ENCODE data around the gene NPAS2. TPM values are rescaled to one million over a fixed set of nuclear protein-coding genes. Genes with fewer than 3 reads are reported as not detected.

Gene NPAS2
- total RNA-seq, 1 experiment from 2014 or later, result 20.4 TPM

GRCh38 chr2:100778637-100779450, 41.1 kb upstream of the NPAS2 start:
- intact Hi-C loops (cut with micrococcal nuclease), result no loop called here

DNA sequence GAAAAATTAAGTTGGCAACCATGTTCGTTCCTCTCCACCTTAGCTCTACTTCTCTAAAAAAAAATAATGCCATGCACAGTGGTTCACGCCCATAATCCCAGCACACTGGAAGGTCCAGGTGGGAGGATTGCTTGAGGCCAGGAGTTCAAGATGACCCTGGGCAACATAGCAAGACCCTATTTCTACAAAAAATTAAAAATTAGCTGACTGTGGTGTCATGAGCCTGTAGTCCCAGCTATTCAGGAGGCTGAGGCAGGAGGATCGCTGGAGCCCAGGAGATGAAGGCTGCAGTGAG, 40.1 kb upstream of the NPAS2 start:
- Histone ChIP-seq H3K9ac (ENCODE audit: low read length) (no peak overlapping the region), H3K4me2 (ENCODE audit: low read length) (no peak overlapping the region), H3K9me2 (ENCODE audit: insufficient read depth) (no peaks in the 10 kb centered on the region), H3K4me3 (replicated peaks in 1 of 2; ENCODE audit: low read depth in 1 of 2, low read length in 2 of 2) (no peak overlapping the region), H3K27me3 (ENCODE audit: insufficient read depth, low read length) (no peaks in the 10 kb centered on the region), H3K79me2 (ENCODE audit: insufficient read depth, low read length) (no peaks in the 10 kb centered on the region), H4K20me1 (ENCODE audit: insufficient read depth) (no peaks in the 10 kb centered on the region), H2AFZ (ENCODE audit: low read depth, low read length, poor library complexity, severe bottlenecking) (no peak overlapping the region), H3K36me3 (ENCODE audit: control insufficient read depth in 1 of 2, insufficient read depth in 2 of 2, low read length in 2 of 2) (no peaks in the 10 kb centered on the region), H3K27ac (ENCODE audit: low read depth, low read length) (no peak overlapping the region), H3K4me1 (ENCODE audit: control insufficient read depth in 1 of 2, insufficient read depth in 2 of 2, low read length in 2 of 2) (peaks cover 0 to 7% of the 10 kb centered on the region in 2 experiments; a peak in 2 of 4 replicates), H3K9me3 (ENCODE audit: control insufficient read depth in 1 of 2, insufficient read depth in 1 of 2, low read depth in 1 of 2, low read length in 2 of 2) (no peaks in the 10 kb centered on the region)
- no peak for DNase-seq (ENCODE audit: low read depth, low spot score)
- no peak for TF ChIP-seq SP1 (IDR thresholded peaks at IDR 0.05; ENCODE audit: low read depth)
- TF ChIP-seq, protein P1, sequence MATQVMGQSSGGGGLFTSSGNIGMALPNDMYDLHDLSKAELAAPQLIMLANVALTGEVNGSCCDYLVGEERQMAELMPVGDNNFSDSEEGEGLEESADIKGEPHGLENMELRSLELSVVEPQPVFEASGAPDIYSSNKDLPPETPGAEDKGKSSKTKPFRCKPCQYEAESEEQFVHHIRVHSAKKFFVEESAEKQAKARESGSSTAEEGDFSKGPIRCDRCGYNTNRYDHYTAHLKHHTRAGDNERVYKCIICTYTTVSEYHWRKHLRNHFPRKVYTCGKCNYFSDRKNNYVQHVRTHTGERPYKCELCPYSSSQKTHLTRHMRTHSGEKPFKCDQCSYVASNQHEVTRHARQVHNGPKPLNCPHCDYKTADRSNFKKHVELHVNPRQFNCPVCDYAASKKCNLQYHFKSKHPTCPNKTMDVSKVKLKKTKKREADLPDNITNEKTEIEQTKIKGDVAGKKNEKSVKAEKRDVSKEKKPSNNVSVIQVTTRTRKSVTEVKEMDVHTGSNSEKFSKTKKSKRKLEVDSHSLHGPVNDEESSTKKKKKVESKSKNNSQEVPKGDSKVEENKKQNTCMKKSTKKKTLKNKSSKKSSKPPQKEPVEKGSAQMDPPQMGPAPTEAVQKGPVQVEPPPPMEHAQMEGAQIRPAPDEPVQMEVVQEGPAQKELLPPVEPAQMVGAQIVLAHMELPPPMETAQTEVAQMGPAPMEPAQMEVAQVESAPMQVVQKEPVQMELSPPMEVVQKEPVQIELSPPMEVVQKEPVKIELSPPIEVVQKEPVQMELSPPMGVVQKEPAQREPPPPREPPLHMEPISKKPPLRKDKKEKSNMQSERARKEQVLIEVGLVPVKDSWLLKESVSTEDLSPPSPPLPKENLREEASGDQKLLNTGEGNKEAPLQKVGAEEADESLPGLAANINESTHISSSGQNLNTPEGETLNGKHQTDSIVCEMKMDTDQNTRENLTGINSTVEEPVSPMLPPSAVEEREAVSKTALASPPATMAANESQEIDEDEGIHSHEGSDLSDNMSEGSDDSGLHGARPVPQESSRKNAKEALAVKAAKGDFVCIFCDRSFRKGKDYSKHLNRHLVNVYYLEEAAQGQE (IDR thresholded peaks at IDR 0.05; ENCODE audit: low read depth), result no peak
- TF ChIP-seq, protein P2, sequence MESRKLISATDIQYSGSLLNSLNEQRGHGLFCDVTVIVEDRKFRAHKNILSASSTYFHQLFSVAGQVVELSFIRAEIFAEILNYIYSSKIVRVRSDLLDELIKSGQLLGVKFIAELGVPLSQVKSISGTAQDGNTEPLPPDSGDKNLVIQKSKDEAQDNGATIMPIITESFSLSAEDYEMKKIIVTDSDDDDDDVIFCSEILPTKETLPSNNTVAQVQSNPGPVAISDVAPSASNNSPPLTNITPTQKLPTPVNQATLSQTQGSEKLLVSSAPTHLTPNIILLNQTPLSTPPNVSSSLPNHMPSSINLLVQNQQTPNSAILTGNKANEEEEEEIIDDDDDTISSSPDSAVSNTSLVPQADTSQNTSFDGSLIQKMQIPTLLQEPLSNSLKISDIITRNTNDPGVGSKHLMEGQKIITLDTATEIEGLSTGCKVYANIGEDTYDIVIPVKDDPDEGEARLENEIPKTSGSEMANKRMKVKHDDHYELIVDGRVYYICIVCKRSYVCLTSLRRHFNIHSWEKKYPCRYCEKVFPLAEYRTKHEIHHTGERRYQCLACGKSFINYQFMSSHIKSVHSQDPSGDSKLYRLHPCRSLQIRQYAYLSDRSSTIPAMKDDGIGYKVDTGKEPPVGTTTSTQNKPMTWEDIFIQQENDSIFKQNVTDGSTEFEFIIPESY (IDR thresholded peaks at IDR 0.05; ENCODE audit: extremely low read depth, insufficient replicate concordance, low read length), result no peak
- no peak for TF ChIP-seq CBX3 (IDR thresholded peaks at IDR 0.05; ENCODE audit: low read depth)
- no peak for TF ChIP-seq SRF (IDR thresholded peaks at IDR 0.05; ENCODE audit: low read depth)
- TF ChIP-seq EZH2 (IDR thresholded peaks at IDR 0.05), result no peak
- no peak for TF ChIP-seq CEBPB (IDR thresholded peaks at IDR 0.05; ENCODE audit: low read depth)
- BruUV-seq (replicated peaks), result no TSS peak
- ChIA-PET CTCF (no interaction called here), POLR2A (no interaction called here), RAD21 (ENCODE audit: low non-redundant PET in 1 of 2, low total read pairs in 2 of 2, uncharacterized antibody in 2 of 2, unreplicated experiment in 2 of 2) (no interaction called here)
- no peak for ATAC-seq
- intact Hi-C loops (cut with micrococcal nuclease), result no loop called here

More at GRCh38 chr2:100778637-100779450, 41.1 kb upstream of the NPAS2 start:
- ATAC-seq (no peak), DNase-seq (ENCODE audit: low read depth, low spot score) (no peak)
- no TSS peak for BruUV-seq (replicated peaks)
- Histone ChIP-seq H3K36me3 (ENCODE audit: control insufficient read depth in 1 of 2, insufficient read depth in 2 of 2, low read length in 2 of 2) (no peaks in the 10 kb centered on the region), H3K9me3 (ENCODE audit: control insufficient read depth in 1 of 2, insufficient read depth in 1 of 2, low read depth in 1 of 2, low read length in 2 of 2) (no peaks in the 10 kb centered on the region), H3K27me3 (ENCODE audit: insufficient read depth, low read length) (no peaks in the 10 kb centered on the region), H3K4me2 (ENCODE audit: low read length) (no peak overlapping the region), H2AFZ (ENCODE audit: low read depth, low read length, poor library complexity, severe bottlenecking) (no peak overlapping the region), H3K27ac (ENCODE audit: low read depth, low read length) (no peak overlapping the region), H3K9ac (ENCODE audit: low read length) (no peak overlapping the region), H3K9me2 (ENCODE audit: insufficient read depth) (no peaks in the 10 kb centered on the region), H4K20me1 (ENCODE audit: insufficient read depth) (no peaks in the 10 kb centered on the region), H3K79me2 (ENCODE audit: insufficient read depth, low read length) (no peaks in the 10 kb centered on the region), H3K4me1 (ENCODE audit: control insufficient read depth in 1 of 2, insufficient read depth in 2 of 2, low read length in 2 of 2) (peaks cover 0 to 7% of the 10 kb centered on the region in 2 experiments; a peak in 2 of 4 replicates), H3K4me3 (replicated peaks in 1 of 2; ENCODE audit: low read depth in 1 of 2, low read length in 2 of 2) (no peak overlapping the region)
- ChIA-PET CTCF (no interaction called here), RAD21 (ENCODE audit: low non-redundant PET in 1 of 2, low total read pairs in 2 of 2, uncharacterized antibody in 2 of 2, unreplicated experiment in 2 of 2) (no interaction called here), POLR2A (no interaction called here)
- TF ChIP-seq EGR1 (IDR thresholded peaks at IDR 0.05; ENCODE audit: low read depth) (no peak), SIN3A (IDR thresholded peaks at IDR 0.05; ENCODE audit: low read depth) (no peak), POLR2AphosphoS5 (IDR thresholded peaks at IDR 0.05; ENCODE audit: low read depth, low read length) (no peak), JUND (IDR thresholded peaks at IDR 0.05) (no peak), RAD21 (IDR thresholded peaks at IDR 0.05; ENCODE audit: low read depth) (no peak), CEBPB (IDR thresholded peaks at IDR 0.05; ENCODE audit: low read depth) (no peak), CBX3 (IDR thresholded peaks at IDR 0.05; ENCODE audit: low read depth) (no peak), ZNF274 (IDR thresholded peaks at IDR 0.05; ENCODE audit: low read depth, low read length) (no peak)

All from HCT116 (cell line).